Activated naive CD8-positive, alpha-beta T cell treated with anti-CD3 and anti-CD28 coated beads for 36 hours (primary cell): Measurements from ENCODE around the gene ST3GAL2. TPM values are rescaled to one million over a fixed set of nuclear protein-coding genes. Genes with fewer than 3 reads are reported as not detected.

ENCODE experiments used
- DNase-seq: peaks from one replicate; pipeline ENCODE4 v3.0.0; 2021
- H3K27ac Mint-ChIP-seq: one replicate; pipeline ENCODE4 v1.8.0; 2022; ENCODE audit warnings: mild to moderate bottlenecking, moderate library complexity, mixed read lengths
- H3K27me3 Mint-ChIP-seq: one replicate; pipeline ENCODE4 v1.8.0; 2022; ENCODE audit warnings: mild to moderate bottlenecking, mixed read lengths
- H3K36me3 Mint-ChIP-seq: one replicate; pipeline ENCODE4 v1.8.0; 2021; ENCODE audit warnings: mild to moderate bottlenecking, mixed read lengths
- H3K4me1 Mint-ChIP-seq: one replicate; pipeline ENCODE4 v1.8.0; 2021; ENCODE audit warnings: mixed read lengths
- H3K4me3 Mint-ChIP-seq: one replicate; pipeline ENCODE4 v1.8.0; 2022; ENCODE audit warnings: mild to moderate bottlenecking, moderate library complexity, mixed read lengths
- H3K9me3 Mint-ChIP-seq: one replicate; pipeline ENCODE4 v1.8.0; 2022; ENCODE audit warnings: mixed read lengths
- total RNA-seq, 2 experiments: library from RNA; stranded (reverse); gene quantifications; one replicate each; pipeline ENCODE4 v1.2.3, GENCODE V29; 2021

ST3GAL2 gene
- total RNA-seq, 2 experiments from 2014 or later, result 21.5 to 23.3 TPM

GRCh38 chr16:70472786-70473433, 34.0 kb upstream of the ST3GAL2 start:
- Mint-ChIP-seq H3K4me1 (peaks cover 14% of the 10 kb centered on the region), H3K9me3 (no peaks in the 10 kb centered on the region), H3K27ac (no peak overlapping the region), H3K27me3 (no peaks in the 10 kb centered on the region), H3K36me3 (peaks cover 4% of the 10 kb centered on the region), H3K4me3 (no peak overlapping the region)
- no peak for DNase-seq

- DNase-seq, result no peak
- Mint-ChIP-seq H3K27me3 (no peaks in the 10 kb centered on the region), H3K9me3 (no peaks in the 10 kb centered on the region), H3K4me1 (no peaks in the 10 kb centered on the region), H3K27ac (no peak overlapping the region), H3K36me3 (no peaks in the 10 kb centered on the region), H3K4me3 (no peak overlapping the region)
These were observed 32.0 kb upstream of the ST3GAL2 start for GRCh38 chr16:70470927-70471341.

- no peak for DNase-seq
- Mint-ChIP-seq H3K27ac (no peak overlapping the region), H3K4me1 (no peaks in the 10 kb centered on the region), H3K27me3 (no peaks in the 10 kb centered on the region), H3K4me3 (no peak overlapping the region), H3K36me3 (no peaks in the 10 kb centered on the region), H3K9me3 (no peaks in the 10 kb centered on the region)
These were observed 31.4 kb upstream of the ST3GAL2 start for GRCh38 chr16:70470141-70470926.

GRCh38 chr16:70468776-70469525, 30.1 kb upstream of the ST3GAL2 start:
- no peaks in the 10 kb centered on the region for H3K9me3 Mint-ChIP-seq
- H3K27ac Mint-ChIP-seq, result no peak overlapping the region
- no peaks in the 10 kb centered on the region for H3K4me1 Mint-ChIP-seq
- H3K4me3 Mint-ChIP-seq, result no peak overlapping the region
- DNase-seq, result no peak
- H3K36me3 Mint-ChIP-seq, result no peaks in the 10 kb centered on the region
- no peaks in the 10 kb centered on the region for H3K27me3 Mint-ChIP-seq

GRCh38 chr16:70467608-70468007, 28.7 kb upstream of the ST3GAL2 start:
- Mint-ChIP-seq H3K27ac (no peak overlapping the region), H3K4me1 (no peaks in the 10 kb centered on the region), H3K9me3 (no peaks in the 10 kb centered on the region), H3K4me3 (no peak overlapping the region), H3K36me3 (no peaks in the 10 kb centered on the region), H3K27me3 (no peaks in the 10 kb centered on the region)
- DNase-seq, result no peak

- H3K36me3 Mint-ChIP-seq, result no peaks in the 10 kb centered on the region
- H3K9me3 Mint-ChIP-seq, result no peaks in the 10 kb centered on the region
- DNase-seq, result no peak
- H3K27me3 Mint-ChIP-seq, result no peaks in the 10 kb centered on the region
- H3K4me1 Mint-ChIP-seq, result no peaks in the 10 kb centered on the region
- no peak overlapping the region for H3K4me3 Mint-ChIP-seq
- H3K27ac Mint-ChIP-seq, result no peak overlapping the region
These were observed 28.2 kb upstream of the ST3GAL2 start for GRCh38 chr16:70467113-70467512.

- Mint-ChIP-seq H3K27ac (no peak overlapping the region), H3K4me1 (no peaks in the 10 kb centered on the region)
These were observed 27.8 kb upstream of the ST3GAL2 start for GRCh38 chr16:70466805-70467076.

GRCh38 chr16:70465999-70466804, 27.3 kb upstream of the ST3GAL2 start:
- Mint-ChIP-seq H3K27ac (no peak overlapping the region), H3K4me3 (no peak overlapping the region)

More at GRCh38 chr16:70466805-70467076, 27.8 kb upstream of the ST3GAL2 start:
- H3K4me3 Mint-ChIP-seq, result no peak overlapping the region
- H3K9me3 Mint-ChIP-seq, result no peaks in the 10 kb centered on the region
- DNase-seq, result no peak
- H3K27me3 Mint-ChIP-seq, result no peaks in the 10 kb centered on the region
- no peaks in the 10 kb centered on the region for H3K36me3 Mint-ChIP-seq

GRCh38 chr16:70463235-70463634, 24.3 kb upstream of the ST3GAL2 start:
- H3K27me3 Mint-ChIP-seq, result no peaks in the 10 kb centered on the region
- H3K9me3 Mint-ChIP-seq, result no peaks in the 10 kb centered on the region
- H3K4me3 Mint-ChIP-seq, result no peak overlapping the region

More at GRCh38 chr16:70465999-70466804, 27.3 kb upstream of the ST3GAL2 start:
- H3K36me3 Mint-ChIP-seq, result no peaks in the 10 kb centered on the region
- no peak for DNase-seq
- H3K27me3 Mint-ChIP-seq, result no peaks in the 10 kb centered on the region
- H3K9me3 Mint-ChIP-seq, result no peaks in the 10 kb centered on the region
- no peaks in the 10 kb centered on the region for H3K4me1 Mint-ChIP-seq

GRCh38 chr16:70460737-70461261, 21.9 kb upstream of the ST3GAL2 start:
- Mint-ChIP-seq H3K27ac (no peak overlapping the region), H3K4me3 (no peak overlapping the region)

More at GRCh38 chr16:70463235-70463634, 24.3 kb upstream of the ST3GAL2 start:
- DNase-seq, result no peak
- Mint-ChIP-seq H3K36me3 (no peaks in the 10 kb centered on the region), H3K4me1 (no peaks in the 10 kb centered on the region), H3K27ac (no peak overlapping the region)

GRCh38 chr16:70457446-70458166, 18.7 kb upstream of the ST3GAL2 start:
- Mint-ChIP-seq H3K36me3 (no peaks in the 10 kb centered on the region), H3K27me3 (no peaks in the 10 kb centered on the region), H3K4me1 (peaks cover 10% of the 10 kb centered on the region), H3K9me3 (no peaks in the 10 kb centered on the region), H3K4me3 (no peak overlapping the region), H3K27ac (no peak overlapping the region)
- no peak for DNase-seq

More at GRCh38 chr16:70460737-70461261, 21.9 kb upstream of the ST3GAL2 start:
- H3K4me1 Mint-ChIP-seq, result no peaks in the 10 kb centered on the region
- H3K9me3 Mint-ChIP-seq, result no peaks in the 10 kb centered on the region
- H3K36me3 Mint-ChIP-seq, result no peaks in the 10 kb centered on the region
- no peaks in the 10 kb centered on the region for H3K27me3 Mint-ChIP-seq
- no peak for DNase-seq

- H3K36me3 Mint-ChIP-seq, result no peaks in the 10 kb centered on the region
- no peaks in the 10 kb centered on the region for H3K27me3 Mint-ChIP-seq
- no peaks in the 10 kb centered on the region for H3K9me3 Mint-ChIP-seq
- DNase-seq, result no peak
- peak overlapping the region; percentile 87 for H3K4me3 Mint-ChIP-seq
- peaks cover 10% of the 10 kb centered on the region for H3K4me1 Mint-ChIP-seq
- no peak overlapping the region for H3K27ac Mint-ChIP-seq
These were observed 17.0 kb upstream of the ST3GAL2 start for GRCh38 chr16:70455910-70456309.

GRCh38 chr16:70454222-70455034, 15.5 kb upstream of the ST3GAL2 start, which contains the start of gene FCSK:
FCSK (plus strand) TSS chr16:70454595; CDS start chr16:70463191, 8,596 bp downstream.
- H3K27me3 Mint-ChIP-seq, result no peaks in the 10 kb centered on the region
- peak; percentile 71 for DNase-seq

More at GRCh38 chr16:70454222-70455034, 15.5 kb upstream of the ST3GAL2 start, which contains the start of gene FCSK:
- H3K4me1 Mint-ChIP-seq, result peaks cover 16% of the 10 kb centered on the region
- H3K9me3 Mint-ChIP-seq, result no peaks in the 10 kb centered on the region
- peak within 1 kb of the TSS; percentile 87 for H3K4me3 Mint-ChIP-seq
- H3K27ac Mint-ChIP-seq, result peak within 1 kb of the TSS; percentile 92
- no peaks in the 10 kb centered on the region for H3K36me3 Mint-ChIP-seq
